Ishikawa (cell line): ENCODE results near the gene RGS10.

Source experiments
- CEBPB ChIP-seq: IDR thresholded peaks from 2 replicates; pipeline ENCODE4 v1.6.1; 2012
- EP300 ChIP-seq: IDR thresholded peaks from 2 replicates; pipeline ENCODE4 v1.6.1; 2012; ENCODE audit warnings: borderline replicate concordance
- NFIC ChIP-seq: IDR thresholded peaks from 2 replicates; pipeline ENCODE4 v1.6.1; 2012
- RAD21 ChIP-seq: IDR thresholded peaks from 2 replicates; pipeline ENCODE4 v1.6.1; 2012; ENCODE audit warnings: low read depth
- REST ChIP-seq: IDR thresholded peaks from 2 replicates; pipeline ENCODE4 v1.6.1; 2012; ENCODE audit warnings: low read depth, mild to moderate bottlenecking
- TAF1 ChIP-seq: IDR thresholded peaks from 2 replicates; pipeline ENCODE4 v1.6.1; 2012; ENCODE audit warnings: low read depth, mild to moderate bottlenecking
- TCF12 ChIP-seq: IDR thresholded peaks from 2 replicates; pipeline ENCODE4 v1.6.1; 2012; ENCODE audit warnings: low read depth
- TEAD4 ChIP-seq: IDR thresholded peaks from 2 replicates; pipeline ENCODE4 v1.6.1; 2012
- USF1 ChIP-seq: IDR thresholded peaks from 2 replicates; pipeline ENCODE4 v1.6.1; 2012
- ZBTB7A ChIP-seq: IDR thresholded peaks from 2 replicates; pipeline ENCODE4 v1.6.1; 2012; ENCODE audit warnings: low read depth
- TF ChIP-seq, protein P1 (sequence below): IDR thresholded peaks from 2 replicates; pipeline ENCODE4 v1.6.1; 2012

DNA sequence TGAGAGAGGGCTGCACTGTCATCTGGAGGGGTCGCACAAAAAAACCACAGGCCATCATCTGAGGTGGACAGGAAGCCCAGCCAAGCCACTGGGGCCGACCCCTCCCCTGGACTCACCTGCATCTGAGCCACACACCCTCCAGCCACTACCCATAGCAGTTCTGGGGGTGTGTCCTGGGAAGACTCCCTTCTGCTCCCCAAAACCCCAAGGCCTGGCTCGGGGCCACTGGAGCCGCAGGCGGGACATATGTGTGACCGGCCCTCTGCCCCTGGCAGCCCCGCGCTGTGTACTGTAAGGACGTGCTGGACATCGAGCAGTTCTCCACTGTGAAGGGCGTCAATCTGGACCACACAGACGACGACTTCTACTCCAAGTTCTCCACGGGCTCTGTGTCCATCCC lies 90.1 kb downstream of the RGS10 start:
- TF ChIP-seq NFIC (no peak), REST (no peak), CEBPB (no peak), TAF1 (no peak), TEAD4 (no peak), TCF12 (no peak), EP300 (no peak), RAD21 (no peak), ZBTB7A (no peak), USF1 (no peak)
- TF ChIP-seq, protein P1, sequence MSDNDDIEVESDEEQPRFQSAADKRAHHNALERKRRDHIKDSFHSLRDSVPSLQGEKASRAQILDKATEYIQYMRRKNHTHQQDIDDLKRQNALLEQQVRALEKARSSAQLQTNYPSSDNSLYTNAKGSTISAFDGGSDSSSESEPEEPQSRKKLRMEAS = no peak
